Measurements from ENCODE around the gene LRRC7.
"Not testable (repeated sequence)": the region's sequence is repeated elsewhere in the genome, so short reads cannot be mapped to it uniquely, and the experiment has no call there.

Gene LRRC7

GRCh38 chr1:70033266-70033873 is 465.6 kb downstream of the LRRC7 start:
- no peak for DNase-seq (ENCODE audit: low read depth in 3 of 3, low spot score in 1 of 3)

GRCh38 chr1:70033936-70034335 is 466.2 kb downstream of the LRRC7 start:
- no peak for DNase-seq (ENCODE audit: low read depth in 3 of 3, low spot score in 1 of 3)

DNA sequence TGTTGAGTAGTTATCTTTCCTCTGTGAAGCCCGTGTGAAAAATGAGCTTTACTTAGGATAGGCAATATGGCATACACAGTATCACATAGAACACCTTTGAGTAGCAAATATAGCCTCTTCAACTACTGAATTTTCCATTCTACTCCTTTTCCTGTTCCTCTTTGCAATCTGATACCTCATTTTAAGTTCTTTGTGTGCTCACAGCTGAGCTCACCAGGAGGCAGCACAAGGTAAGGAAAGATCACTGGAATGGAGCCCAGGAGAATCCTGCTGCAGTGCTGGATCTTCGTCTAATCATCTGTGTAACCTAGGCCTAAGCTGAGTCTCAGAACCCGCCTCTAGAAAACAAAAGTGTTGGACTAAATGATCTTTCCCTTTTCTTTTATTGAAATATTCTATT is 466.7 kb downstream of the LRRC7 start:
- no peak for DNase-seq (ENCODE audit: low read depth in 3 of 3, low spot score in 1 of 3)

DNA sequence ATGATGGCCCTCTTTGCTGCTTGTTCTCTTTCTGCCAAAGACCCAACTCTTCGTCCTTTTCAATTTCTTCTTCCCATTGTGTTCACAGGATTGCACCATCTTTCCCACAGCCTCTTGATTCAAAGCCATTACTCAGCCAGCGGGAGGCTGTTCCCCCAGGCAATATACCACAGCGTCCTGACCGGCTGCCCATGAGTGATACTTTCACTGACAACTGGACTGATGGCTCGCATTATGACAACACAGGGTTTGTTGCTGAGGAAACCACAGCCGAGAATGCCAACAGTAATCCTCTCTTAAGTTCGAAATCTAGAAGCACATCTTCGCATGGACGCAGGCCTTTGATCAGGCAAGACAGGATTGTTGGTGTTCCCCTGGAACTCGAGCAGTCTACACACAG is 470.3 kb downstream of the LRRC7 start:
- DNase-seq (ENCODE audit: low read depth in 3 of 3, low spot score in 1 of 3), result no peak

DNA sequence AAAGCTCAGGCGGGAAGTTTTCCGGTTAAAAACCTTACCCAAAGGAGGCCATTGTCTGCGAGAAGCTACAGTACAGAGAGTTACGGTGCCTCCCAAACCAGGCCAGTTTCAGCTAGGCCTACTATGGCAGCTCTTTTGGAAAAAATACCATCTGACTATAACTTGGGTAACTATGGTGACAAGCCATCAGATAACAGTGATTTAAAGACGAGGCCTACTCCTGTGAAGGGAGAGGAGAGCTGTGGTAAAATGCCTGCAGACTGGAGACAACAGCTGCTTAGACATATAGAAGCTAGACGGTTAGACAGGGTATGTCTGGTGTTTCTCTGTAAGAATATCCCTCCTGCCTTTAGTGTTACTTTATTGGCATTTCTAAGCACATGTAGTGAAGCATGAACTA is 471.8 kb downstream of the LRRC7 start:
- no peak for DNase-seq (ENCODE audit: low read depth in 3 of 3, low spot score in 1 of 3)

GRCh38 chr1:70041317-70042045 is 473.8 kb downstream of the LRRC7 start:
- no peak for DNase-seq (ENCODE audit: low read depth in 3 of 3, low spot score in 1 of 3)

- no peak for DNase-seq (ENCODE audit: low read depth in 3 of 3, low spot score in 1 of 3)
Measured at GRCh38 chr1:70042090-70042731, 474.5 kb downstream of the LRRC7 start.

GRCh38 chr1:70043804-70044203 is 476.1 kb downstream of the LRRC7 start:
- DNase-seq (ENCODE audit: low read depth in 3 of 3, low spot score in 1 of 3), result no peak

DNA sequence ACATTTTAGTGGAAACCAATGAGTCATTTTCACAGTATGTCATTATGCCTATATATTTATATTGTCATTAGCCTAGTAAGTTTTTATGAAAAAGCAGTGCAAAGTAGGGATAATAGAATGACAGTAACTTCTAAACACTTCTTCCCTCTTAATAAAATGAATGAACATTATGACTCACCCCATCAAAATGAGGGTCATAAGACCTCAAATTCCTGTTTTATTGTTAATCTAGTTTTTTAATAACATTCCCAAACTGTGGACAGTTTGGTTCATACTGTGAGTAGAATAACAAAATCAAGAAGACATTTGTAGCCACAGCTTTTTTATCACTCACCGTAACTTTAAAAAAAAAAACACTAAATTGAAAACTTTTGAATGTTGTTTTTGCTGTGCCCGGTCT is 477.1 kb downstream of the LRRC7 start:
- DNase-seq (ENCODE audit: low read depth in 3 of 3, low spot score in 1 of 3), result no peak

DNA sequence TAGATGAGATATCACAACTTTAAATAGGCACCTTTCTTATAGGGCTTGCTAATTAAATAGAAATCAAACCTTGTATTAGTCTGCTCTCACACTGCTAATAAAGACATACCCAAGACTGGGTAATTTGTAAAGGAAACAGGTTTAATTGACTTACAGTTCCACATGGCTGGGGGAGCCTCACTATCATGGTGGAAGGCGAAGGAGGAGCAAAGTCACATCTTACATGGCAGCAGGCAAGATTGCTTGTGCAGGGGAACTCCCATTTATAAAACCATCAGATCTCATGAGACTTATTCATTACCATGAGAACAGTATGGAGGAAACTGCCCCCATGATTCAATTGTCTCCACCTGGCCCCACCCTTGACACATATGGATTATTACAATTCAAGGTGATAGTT is 477.9 kb downstream of the LRRC7 start:
- not testable (repeated sequence) for DNase-seq (ENCODE audit: low read depth in 3 of 3, low spot score in 1 of 3)

DNA sequence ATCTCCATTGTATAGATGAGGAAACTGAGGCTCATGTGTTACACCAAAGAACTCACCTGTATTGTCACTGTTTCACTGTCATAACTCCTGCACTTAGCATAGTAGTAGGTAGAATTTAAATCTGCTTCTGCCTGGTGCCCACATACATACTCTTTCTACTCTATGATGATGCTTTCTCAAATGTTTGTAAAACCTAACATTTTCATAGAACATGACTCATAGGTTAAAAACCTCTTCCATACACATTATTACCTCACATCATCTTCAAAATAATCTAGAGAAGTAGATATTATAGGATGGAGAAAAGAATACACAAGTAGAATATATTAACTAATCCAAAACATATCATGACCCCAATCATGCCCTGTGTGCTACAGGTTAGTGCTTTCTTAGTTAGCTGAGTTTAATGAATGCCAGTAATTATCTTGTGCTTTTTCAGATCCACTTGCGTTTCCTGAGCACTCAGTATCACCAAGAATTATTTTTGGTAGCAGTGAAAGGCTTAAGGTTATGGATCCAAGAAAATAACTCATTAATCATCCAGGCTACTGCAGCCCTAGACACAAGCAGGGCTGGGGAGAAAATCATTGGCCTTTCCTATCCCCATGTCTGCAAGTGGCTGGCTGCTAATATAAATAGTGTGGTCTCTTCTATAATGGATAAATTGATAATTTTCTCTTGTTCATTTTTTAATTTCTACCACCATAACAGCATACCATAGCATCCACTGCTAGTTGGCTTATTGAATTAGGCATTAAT is 480.8 kb downstream of the LRRC7 start:
- no peak for DNase-seq (ENCODE audit: low read depth in 3 of 3, low spot score in 1 of 3)

DNA sequence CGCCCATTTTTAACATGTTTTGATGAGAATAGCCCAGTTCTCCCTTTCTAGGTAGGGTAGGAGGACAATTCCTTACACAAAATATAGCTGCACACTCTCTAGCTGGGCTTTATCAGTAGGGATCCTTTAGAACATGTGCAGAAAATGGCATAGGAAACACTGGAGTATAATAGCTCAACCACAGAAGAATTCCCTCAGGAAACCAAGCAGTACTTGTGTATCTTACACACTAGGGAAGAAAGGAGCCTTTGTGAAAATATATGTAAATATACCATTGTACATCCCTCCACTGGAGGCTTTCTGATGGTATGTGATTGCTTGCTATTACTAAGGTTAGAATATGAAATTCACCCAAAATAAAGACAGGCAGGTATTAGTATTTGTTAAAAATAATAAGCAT is 484.2 kb downstream of the LRRC7 start:
- DNase-seq (ENCODE audit: low read depth in 3 of 3, low spot score in 1 of 3), result no peak

GRCh38 chr1:70057500-70057899 is 489.8 kb downstream of the LRRC7 start:
- no peak for DNase-seq (ENCODE audit: low read depth in 3 of 3, low spot score in 1 of 3)

GRCh38 chr1:70061231-70061630 is 493.5 kb downstream of the LRRC7 start:
- DNase-seq (ENCODE audit: low read depth in 3 of 3, low spot score in 1 of 3), result no peak

DNA sequence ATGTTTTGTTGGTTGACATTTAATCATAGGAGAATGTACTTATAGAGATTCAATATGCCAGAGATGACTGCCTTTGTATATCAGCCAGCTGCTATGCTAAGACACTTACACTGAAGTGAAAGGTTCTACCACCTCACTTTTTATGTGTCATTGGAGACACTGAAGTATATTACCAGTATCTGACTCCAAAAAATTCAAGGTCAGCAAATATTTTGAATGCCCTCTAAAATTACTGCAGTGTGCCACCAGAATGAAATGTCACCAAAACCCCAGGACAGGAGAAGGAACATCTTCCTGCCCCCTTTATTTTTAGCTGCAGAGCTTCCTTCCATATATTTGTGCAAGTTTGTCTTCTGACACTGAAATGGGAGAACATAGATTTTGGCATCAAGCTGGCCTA is 496.1 kb downstream of the LRRC7 start:
- no peak for DNase-seq (ENCODE audit: low read depth in 3 of 3, low spot score in 1 of 3)

DNA sequence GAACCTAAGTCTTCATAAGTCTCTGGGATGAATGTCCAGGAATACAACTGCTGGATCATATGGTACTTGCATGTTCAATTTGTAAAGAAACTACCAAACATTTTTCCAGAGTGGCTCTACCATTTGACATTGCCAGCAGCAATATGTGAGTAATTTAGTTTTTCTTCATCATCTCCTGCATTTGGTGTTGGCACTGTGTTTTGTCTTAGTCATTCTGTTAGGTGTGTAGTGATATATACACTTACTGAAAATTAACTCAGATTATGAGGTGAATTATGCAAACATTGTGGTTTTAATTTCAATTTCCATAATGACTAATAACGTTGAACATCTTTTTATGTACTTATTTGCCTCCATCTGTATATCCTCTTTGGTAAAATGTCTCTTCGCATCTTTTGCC is 499.0 kb downstream of the LRRC7 start:
- DNase-seq (ENCODE audit: low read depth in 3 of 3, low spot score in 1 of 3), result no peak

GRCh38 chr1:70071601-70072000 is 503.9 kb downstream of the LRRC7 start:
- DNase-seq (ENCODE audit: low read depth in 3 of 3, low spot score in 1 of 3), result no peak

DNA sequence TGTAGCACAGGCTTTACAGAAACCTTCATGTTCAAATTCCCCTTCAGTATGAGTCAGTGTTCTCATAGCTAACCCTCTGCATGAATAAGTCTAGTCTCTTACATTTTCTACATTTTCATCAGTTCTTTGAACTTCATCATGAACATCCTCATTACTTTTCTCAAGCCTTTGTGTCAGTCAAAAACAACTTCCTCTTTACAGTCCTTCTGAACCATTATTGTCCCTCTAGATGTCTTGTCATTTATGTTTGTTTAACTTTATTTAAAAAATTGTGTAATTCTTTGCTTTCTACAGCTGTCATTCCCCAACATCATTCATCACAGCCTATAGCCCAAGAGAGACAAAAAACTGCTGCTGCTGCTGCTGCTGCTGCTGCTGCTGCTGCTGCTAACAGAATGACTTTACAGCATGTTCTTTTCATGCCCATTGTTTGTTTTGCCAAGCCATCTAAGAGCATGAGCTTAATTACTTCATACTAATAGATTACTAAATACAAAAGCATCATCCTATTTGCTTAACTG is 504.6 kb downstream of the LRRC7 start:
- no peak for DNase-seq (ENCODE audit: low read depth in 3 of 3, low spot score in 1 of 3)

- DNase-seq (ENCODE audit: low read depth in 3 of 3, low spot score in 1 of 3), result no peak
Measured at GRCh38 chr1:70075761-70076160, 508.0 kb downstream of the LRRC7 start.

DNA sequence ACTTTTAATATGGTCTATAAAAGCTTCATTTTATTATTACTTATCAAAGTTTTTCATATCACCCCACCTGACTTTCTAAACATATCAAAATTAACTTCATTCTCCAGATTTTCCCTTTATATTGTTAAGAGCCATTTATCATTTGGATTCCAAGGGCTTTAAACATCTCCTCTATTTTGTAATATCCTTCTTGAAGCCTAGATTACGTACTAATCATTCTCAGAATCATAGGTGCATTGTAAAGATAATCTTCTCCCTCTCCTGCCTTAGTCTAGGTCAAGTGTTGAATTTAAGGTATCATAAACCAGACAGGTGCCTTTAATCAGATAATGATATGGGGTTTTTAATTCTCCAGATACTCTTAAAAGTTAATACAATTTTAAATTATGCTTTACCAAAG is 509.3 kb downstream of the LRRC7 start:
- DNase-seq (ENCODE audit: low read depth in 3 of 3, low spot score in 1 of 3), result no peak

- no peak for DNase-seq (ENCODE audit: low read depth in 3 of 3, low spot score in 1 of 3)
Measured at GRCh38 chr1:70079546-70079945, 511.8 kb downstream of the LRRC7 start.

DNA sequence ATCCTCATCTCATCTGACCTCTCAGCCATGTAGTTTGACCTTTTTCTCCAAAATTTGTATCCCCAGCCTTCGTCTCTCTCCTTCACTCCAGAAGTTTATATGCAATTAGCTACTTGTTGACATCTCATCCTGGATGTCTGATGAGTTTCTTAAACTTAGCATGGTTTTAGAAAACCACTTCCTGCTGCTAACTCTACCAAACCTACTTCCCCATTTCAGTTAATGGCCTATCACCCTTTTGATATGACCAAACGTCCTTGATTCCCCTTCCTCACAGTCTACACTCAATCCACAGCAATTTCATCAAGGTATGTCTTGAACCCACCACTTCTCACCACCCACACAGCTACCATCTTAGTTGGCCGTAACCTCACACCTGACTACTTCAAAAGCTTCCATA is 515.8 kb downstream of the LRRC7 start:
- DNase-seq (ENCODE audit: low read depth in 3 of 3, low spot score in 1 of 3), result no peak
